WTC11 (cell line): Measurements from ENCODE around the gene BPI.

Experiments
- ATF3 ChIP-seq: sonication (generic); formaldehyde crosslinking; conservative IDR thresholded peaks from 2 replicates; pipeline ENCODE4 v1.8.1; 2022; ENCODE audit warnings: mild to moderate bottlenecking, missing genetic modification reagents
- CREB1 ChIP-seq: sonication (generic); formaldehyde crosslinking; IDR thresholded peaks from 2 replicates; pipeline ENCODE4 v1.8.0; 2023; ENCODE audit warnings: mild to moderate bottlenecking, missing genetic modification reagents
- CTCF ChIP-seq: fragments of 200-600 bp; IDR thresholded peaks from 2 replicates; pipeline ENCODE4 v1.8.0; 2022; ENCODE audit warnings: antibody characterized with exemption
- JUN ChIP-seq: sonication (generic); formaldehyde crosslinking; IDR thresholded peaks from 2 replicates; pipeline ENCODE4 v1.8.0; 2023; ENCODE audit warnings: mild to moderate bottlenecking, missing genetic modification reagents
- NR3C1 ChIP-seq: sonication (generic); formaldehyde crosslinking; conservative IDR thresholded peaks from 2 replicates; pipeline ENCODE4 v1.8.1; 2023; ENCODE audit warnings: low read depth, mild to moderate bottlenecking, missing genetic modification reagents
- PREB ChIP-seq: sonication (generic); formaldehyde crosslinking; IDR thresholded peaks from 2 replicates; pipeline ENCODE4 v1.8.1; 2022; ENCODE audit warnings: mild to moderate bottlenecking, missing genetic modification reagents, moderate library complexity, borderline replicate concordance
- TF ChIP-seq, protein P1 (sequence below): sonication (generic); formaldehyde crosslinking; IDR thresholded peaks from 2 replicates; pipeline ENCODE4 v1.8.0; 2022; ENCODE audit warnings: mild to moderate bottlenecking, missing genetic modification reagents

GRCh38 chr20:38293491-38294065 is 10.4 kb upstream of the BPI start:
- TF ChIP-seq CTCF = no peak
- no peak for TF ChIP-seq JUN (CRISPR knock-in tag)
- TF ChIP-seq, protein P1, sequence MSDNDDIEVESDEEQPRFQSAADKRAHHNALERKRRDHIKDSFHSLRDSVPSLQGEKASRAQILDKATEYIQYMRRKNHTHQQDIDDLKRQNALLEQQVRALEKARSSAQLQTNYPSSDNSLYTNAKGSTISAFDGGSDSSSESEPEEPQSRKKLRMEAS (CRISPR knock-in tag) = no peak
- no peak for TF ChIP-seq NR3C1 (CRISPR knock-in tag)
- no peak for TF ChIP-seq PREB (CRISPR knock-in tag)
- TF ChIP-seq ATF3 (CRISPR knock-in tag) = no peak
- no peak for TF ChIP-seq CREB1
